HCT116 (cell line): ENCODE measurements around the gene NDUFAF2. TPM values are rescaled to one million over a fixed set of nuclear protein-coding genes. Genes with fewer than 3 reads are reported as not detected.
A peak's percentile ranks its signal among the peaks of the same experiment; 100 is the strongest.

Experiments used
- ATAC-seq: fragments of 200-7000 bp; cut with Tn5 transposase; 2 replicates; pipeline ENCODE4 v1.9.1; 2020; ENCODE audit warnings: mild to moderate bottlenecking, moderate library complexity
- BruUV-seq: library from RNA; stranded (reverse); fragments of 400-500 nt; replicated peaks from 2 replicates; lab custom pipeline; 2021; lab: Mats Ljungman, UMichigan
- CTCF ChIA-PET: fragments of 300-600 bp; sonication (Branson Sonifier 250); formaldehyde crosslinking; loops from one replicate; lab custom pipeline; 2021; ENCODE audit warnings: antibody characterized with exemption; lab: Charles Lee
- POLR2A ChIA-PET: fragments of 300-600, 350-600 bp; sonication (Branson Sonifier 250); formaldehyde crosslinking; loops from one replicate; lab custom pipeline; 2021; ENCODE audit warnings: antibody characterized with exemption; lab: Charles Lee
- RAD21 ChIA-PET, 2 experiments: fragments of 300-600 bp; sonication (Branson Sonifier 250); formaldehyde crosslinking; loops; one replicate each; lab custom pipeline; 2023; ENCODE audit warnings: low total read pairs in 2 of 2; ENCODE audit not compliant: uncharacterized antibody in 2 of 2, unreplicated experiment in 2 of 2, low non-redundant PET in 1 of 2; lab: Charles Lee
- DNase-seq: peaks from one replicate; pipeline ENCODE4 v3.0.0-alpha.2; 2010; ENCODE audit warnings: low read depth, low spot score
- H2AFZ ChIP-seq: fragments of 200-600 bp; shearing (Covaris generic), sonication (generic); 2 replicates; pipeline ENCODE4 v1.6.1; 2017; ENCODE audit warnings: low read depth, mixed run types, mixed read lengths, antibody characterized with exemption, low read length; ENCODE audit not compliant: poor library complexity, severe bottlenecking
- H3K27ac ChIP-seq: 2 replicates; pipeline ENCODE4 v1.5.1; 2012; ENCODE audit warnings: low read depth, low read length
- H3K27me3 ChIP-seq: fragments of 200-600 bp; sonication (generic); 2 replicates; pipeline ENCODE4 v1.6.1; 2016; ENCODE audit warnings: mixed run types, low read length, mixed read lengths; ENCODE audit not compliant: insufficient read depth
- H3K36me3 ChIP-seq, 2 experiments: fragments of 200-500 bp in 1 of 2; fragments of 200-600 bp in 1 of 2; sonication (Bioruptor generic) in 1 of 2; sonication (generic) in 1 of 2; 2 replicates each; pipeline versions ENCODE4 v1.5.1 to v1.6.1; 2014 to 2016; ENCODE audit warnings: low read length in 2 of 2, inconsistent platforms in 1 of 2, mixed read lengths in 1 of 2, mixed run types in 1 of 2; ENCODE audit not compliant: insufficient read depth in 2 of 2, control insufficient read depth in 1 of 2
- H3K4me1 ChIP-seq, 2 experiments: fragments of 200-600 bp in 1 of 2; sonication (generic) in 1 of 2; 2 replicates each; pipeline versions ENCODE4 v1.5.1 to v1.6.1; 2012 to 2017; ENCODE audit warnings: low read length in 2 of 2, inconsistent platforms in 1 of 2, mild to moderate bottlenecking in 1 of 2, mixed read lengths in 1 of 2, mixed run types in 1 of 2, moderate library complexity in 1 of 2; ENCODE audit not compliant: insufficient read depth in 2 of 2, control insufficient read depth in 1 of 2
- H3K4me2 ChIP-seq: fragments of 200-600 bp; sonication (generic); 2 replicates; pipeline ENCODE4 v1.6.1; 2017; ENCODE audit warnings: mixed run types, low read length, mixed read lengths
- H3K4me3 ChIP-seq, 2 experiments: fragments of 200-600 bp in 1 of 2; sonication (generic) in 1 of 2; replicated peaks in 1 of 2; 2 replicates each; pipeline ENCODE4 v1.5.1; 2011 to 2016; ENCODE audit warnings: low read length in 2 of 2, control low read depth in 1 of 2, low read depth in 1 of 2, mild to moderate bottlenecking in 1 of 2, mixed read lengths in 1 of 2, mixed run types in 1 of 2
- H3K79me2 ChIP-seq: fragments of 200-600 bp; sonication (generic); 2 replicates; pipeline ENCODE4 v1.6.1; 2017; ENCODE audit warnings: mild to moderate bottlenecking, mixed run types, low read length, moderate library complexity, mixed read lengths; ENCODE audit not compliant: insufficient read depth
- H3K9ac ChIP-seq: fragments of 200-600 bp; sonication (generic); 2 replicates; pipeline ENCODE4 v1.6.1; 2016; ENCODE audit warnings: low read length, mixed read lengths
- H3K9me2 ChIP-seq: fragments of 200-600 bp; sonication (generic), shearing (Covaris generic); 2 replicates; pipeline ENCODE4 v1.6.1; 2017; ENCODE audit warnings: mixed run types, mild to moderate bottlenecking, moderate library complexity; ENCODE audit not compliant: insufficient read depth
- H3K9me3 ChIP-seq, 2 experiments: fragments of 200-500 bp in 1 of 2; fragments of 200-600 bp in 1 of 2; sonication (Bioruptor generic) in 1 of 2; sonication (generic) in 1 of 2; 2 replicates each; pipeline ENCODE4 v1.6.1; 2014 to 2017; ENCODE audit warnings: low read length in 2 of 2, mixed read lengths in 2 of 2, inconsistent platforms in 1 of 2, low read depth in 1 of 2, mild to moderate bottlenecking in 1 of 2, mixed run types in 1 of 2, moderate library complexity in 1 of 2; ENCODE audit not compliant: control insufficient read depth in 1 of 2, insufficient read depth in 1 of 2
- H4K20me1 ChIP-seq: fragments of 200-600 bp; sonication (generic), shearing (Covaris generic); 2 replicates; pipeline ENCODE4 v1.6.1; 2017; ENCODE audit warnings: mixed run types, mild to moderate bottlenecking, moderate library complexity; ENCODE audit not compliant: insufficient read depth
- CBX3 ChIP-seq: IDR thresholded peaks from 2 replicates; pipeline ENCODE4 v1.6.1; 2012; ENCODE audit warnings: low read depth
- EGR1 ChIP-seq: IDR thresholded peaks from 2 replicates; pipeline ENCODE4 v1.6.1; 2012; ENCODE audit warnings: low read depth
- ELF1 ChIP-seq: IDR thresholded peaks from 2 replicates; pipeline ENCODE4 v1.6.1; 2012; ENCODE audit warnings: low read depth, borderline replicate concordance
- EZH2 ChIP-seq: fragments of 200-600 bp; sonication (generic); IDR thresholded peaks from 2 replicates; pipeline ENCODE4 v1.6.1; 2017; ENCODE audit warnings: antibody characterized with exemption, mixed run types
- EZH2phosphoT487 ChIP-seq: fragments of 200-600 bp; IDR thresholded peaks from 2 replicates; pipeline ENCODE4 v1.6.1; 2018; ENCODE audit warnings: antibody characterized with exemption, borderline replicate concordance
- FOSL1 ChIP-seq: IDR thresholded peaks from 2 replicates; pipeline ENCODE4 v1.6.1; 2012; ENCODE audit warnings: low read depth
- POLR2A ChIP-seq: IDR thresholded peaks from 2 replicates; pipeline ENCODE4 v1.7.0; 2011; ENCODE audit warnings: borderline replicate concordance; ENCODE audit not compliant: insufficient read depth, insufficient read length; ENCODE audit errors: extremely low read depth
- POLR2AphosphoS5 ChIP-seq: IDR thresholded peaks from 2 replicates; pipeline ENCODE4 v1.6.1; 2011; ENCODE audit warnings: mild to moderate bottlenecking, low read depth, low read length, moderate library complexity
- SIN3A ChIP-seq: IDR thresholded peaks from 2 replicates; pipeline ENCODE4 v1.6.1; 2012; ENCODE audit warnings: low read depth
- SRF ChIP-seq: IDR thresholded peaks from 2 replicates; pipeline ENCODE4 v1.6.1; 2012; ENCODE audit warnings: low read depth
- YY1 ChIP-seq: IDR thresholded peaks from 2 replicates; pipeline ENCODE4 v1.6.1; 2011; ENCODE audit warnings: low read length, low read depth, moderate library complexity, mild to moderate bottlenecking; ENCODE audit not compliant: insufficient replicate concordance; ENCODE audit errors: extremely low read depth
- ZFX ChIP-seq: fragments of 450-650 bp; IDR thresholded peaks from 2 replicates; pipeline ENCODE4 v1.6.1; 2017
- intact Hi-C: fragments of 100-400 bp; cut with micrococcal nuclease; formaldehyde crosslinking; loops from 2 replicates; pipeline ENCODE4 v1.10.0; 2022
- total RNA-seq: library from RNA; stranded (reverse); gene quantifications from one replicate; pipeline ENCODE4 v1.2.1, GENCODE V29; 2021; ENCODE audit not compliant: unreplicated experiment
- TF ChIP-seq, protein P1 (sequence below), 3 experiments: fragments of 200-600 bp in 1 of 3; sonication (generic) in 1 of 3; IDR thresholded peaks in 2 of 3; conservative IDR thresholded peaks in 1 of 3; 2 replicates each; pipeline ENCODE4 v1.5.1; 2012 to 2017; ENCODE audit warnings: low read depth in 2 of 3, low read length in 2 of 3, antibody characterized with exemption in 1 of 3, borderline replicate concordance in 1 of 3, control low read depth in 1 of 3, mild to moderate bottlenecking in 1 of 3, mixed read lengths in 1 of 3, mixed run types in 1 of 3, moderate library complexity in 1 of 3; ENCODE audit not compliant: insufficient read depth in 1 of 3
- TF ChIP-seq, protein P2 (sequence below): IDR thresholded peaks from 2 replicates; pipeline ENCODE4 v1.6.1; 2012
- TF ChIP-seq, protein P3 (sequence below): IDR thresholded peaks from 2 replicates; pipeline ENCODE4 v1.6.1; 2011; ENCODE audit warnings: mild to moderate bottlenecking, low read length, moderate library complexity; ENCODE audit not compliant: insufficient replicate concordance; ENCODE audit errors: extremely low read depth

The NDUFAF2 gene
- total RNA-seq, 1 experiment from 2014 or later, result 36.9 TPM

DNA sequence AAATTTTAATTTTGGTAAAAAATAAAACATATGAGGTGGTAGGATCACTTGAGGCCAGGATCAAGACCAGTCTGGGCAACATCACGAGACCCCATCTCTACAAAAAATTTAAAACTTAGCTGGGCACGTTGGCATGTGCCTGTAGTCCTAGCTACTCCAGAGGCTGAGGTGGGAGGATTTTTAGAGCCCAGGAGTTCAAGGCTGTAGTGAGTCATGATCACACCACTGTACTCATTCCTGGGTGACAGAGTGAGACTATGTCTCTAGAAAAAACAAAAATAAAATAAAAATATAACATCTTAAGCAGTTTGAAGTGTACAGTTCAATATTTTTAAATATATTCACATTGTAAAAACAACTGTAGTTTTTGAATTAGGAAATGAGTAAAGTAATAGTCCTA is 108.9 kb downstream of the NDUFAF2 start:
- ATAC-seq (0 out of 2 replicates have a peak, but pooled peaks have one; percentile 33), DNase-seq (no peak)
- Histone ChIP-seq H3K4me1 (peaks cover 40 to 54% of the 10 kb centered on the region in 2 experiments), H3K27me3 (no peaks in the 10 kb centered on the region), H3K9me2 (no peaks in the 10 kb centered on the region), H3K9ac (no peak overlapping the region), H3K4me2 (peak overlapping the region; percentile 75), H2AFZ (no peak overlapping the region), H4K20me1 (no peaks in the 10 kb centered on the region), H3K9me3 (no peaks in the 10 kb centered on the region), H3K79me2 (no peaks in the 10 kb centered on the region; the same call in 1 of the 2 replicates), H3K4me3 (no peak overlapping the region), H3K36me3 (no peaks in the 10 kb centered on the region), H3K27ac (peak overlapping the region; percentile 82; the same call in 1 of the 2 replicates)
- TF ChIP-seq POLR2AphosphoS5 (no peak), ELF1 (no peak), ZFX (no peak), EZH2 (no peak), FOSL1 (no peak), SRF (no peak), EGR1 (no peak), CBX3 (no peak), EZH2phosphoT487 (no peak), YY1 (no peak), POLR2A (no peak), SIN3A (no peak)
- TF ChIP-seq, protein P1, sequence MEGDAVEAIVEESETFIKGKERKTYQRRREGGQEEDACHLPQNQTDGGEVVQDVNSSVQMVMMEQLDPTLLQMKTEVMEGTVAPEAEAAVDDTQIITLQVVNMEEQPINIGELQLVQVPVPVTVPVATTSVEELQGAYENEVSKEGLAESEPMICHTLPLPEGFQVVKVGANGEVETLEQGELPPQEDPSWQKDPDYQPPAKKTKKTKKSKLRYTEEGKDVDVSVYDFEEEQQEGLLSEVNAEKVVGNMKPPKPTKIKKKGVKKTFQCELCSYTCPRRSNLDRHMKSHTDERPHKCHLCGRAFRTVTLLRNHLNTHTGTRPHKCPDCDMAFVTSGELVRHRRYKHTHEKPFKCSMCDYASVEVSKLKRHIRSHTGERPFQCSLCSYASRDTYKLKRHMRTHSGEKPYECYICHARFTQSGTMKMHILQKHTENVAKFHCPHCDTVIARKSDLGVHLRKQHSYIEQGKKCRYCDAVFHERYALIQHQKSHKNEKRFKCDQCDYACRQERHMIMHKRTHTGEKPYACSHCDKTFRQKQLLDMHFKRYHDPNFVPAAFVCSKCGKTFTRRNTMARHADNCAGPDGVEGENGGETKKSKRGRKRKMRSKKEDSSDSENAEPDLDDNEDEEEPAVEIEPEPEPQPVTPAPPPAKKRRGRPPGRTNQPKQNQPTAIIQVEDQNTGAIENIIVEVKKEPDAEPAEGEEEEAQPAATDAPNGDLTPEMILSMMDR (IDR thresholded peaks at IDR 0.05 in 2 of 3, conservative IDR thresholded peaks at IDR 0.05 in 1 of 3; ENCODE audit: borderline replicate concordance in 1 of 3, insufficient read depth in 1 of 3, low read depth in 2 of 3, low read length in 2 of 3), result no peak
- TF ChIP-seq, protein P2, sequence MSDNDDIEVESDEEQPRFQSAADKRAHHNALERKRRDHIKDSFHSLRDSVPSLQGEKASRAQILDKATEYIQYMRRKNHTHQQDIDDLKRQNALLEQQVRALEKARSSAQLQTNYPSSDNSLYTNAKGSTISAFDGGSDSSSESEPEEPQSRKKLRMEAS, result no peak
- TF ChIP-seq, protein P3, sequence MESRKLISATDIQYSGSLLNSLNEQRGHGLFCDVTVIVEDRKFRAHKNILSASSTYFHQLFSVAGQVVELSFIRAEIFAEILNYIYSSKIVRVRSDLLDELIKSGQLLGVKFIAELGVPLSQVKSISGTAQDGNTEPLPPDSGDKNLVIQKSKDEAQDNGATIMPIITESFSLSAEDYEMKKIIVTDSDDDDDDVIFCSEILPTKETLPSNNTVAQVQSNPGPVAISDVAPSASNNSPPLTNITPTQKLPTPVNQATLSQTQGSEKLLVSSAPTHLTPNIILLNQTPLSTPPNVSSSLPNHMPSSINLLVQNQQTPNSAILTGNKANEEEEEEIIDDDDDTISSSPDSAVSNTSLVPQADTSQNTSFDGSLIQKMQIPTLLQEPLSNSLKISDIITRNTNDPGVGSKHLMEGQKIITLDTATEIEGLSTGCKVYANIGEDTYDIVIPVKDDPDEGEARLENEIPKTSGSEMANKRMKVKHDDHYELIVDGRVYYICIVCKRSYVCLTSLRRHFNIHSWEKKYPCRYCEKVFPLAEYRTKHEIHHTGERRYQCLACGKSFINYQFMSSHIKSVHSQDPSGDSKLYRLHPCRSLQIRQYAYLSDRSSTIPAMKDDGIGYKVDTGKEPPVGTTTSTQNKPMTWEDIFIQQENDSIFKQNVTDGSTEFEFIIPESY, result no peak
- ChIA-PET POLR2A (no interaction called here), CTCF (interaction anchor here (1.4 to 3.4 kb wide), 4 partner anchors 30 to 604 kb away, joined by 3 to 13 read pairs (median 8); no protein-coding TSS in a partner anchor), RAD21 (no interaction called here)
- no TSS peak for BruUV-seq
- intact Hi-C loops, result loop anchor here (5.0 to 10.0 kb wide), 4 partner anchors 97 to 761 kb away; no protein-coding TSS in a partner anchor
